HG02759 (cell line): ENCODE measurements around the gene PLXDC2.

ENCODE experiments used
- ATAC-seq: cut with Tn5 transposase; IDR thresholded peaks from one replicate; pipeline ENCODE4 v1.9.1; 2021; ENCODE audit warnings: mild to moderate bottlenecking, moderate library complexity; ENCODE audit not compliant: unreplicated experiment

PLXDC2 gene

DNA sequence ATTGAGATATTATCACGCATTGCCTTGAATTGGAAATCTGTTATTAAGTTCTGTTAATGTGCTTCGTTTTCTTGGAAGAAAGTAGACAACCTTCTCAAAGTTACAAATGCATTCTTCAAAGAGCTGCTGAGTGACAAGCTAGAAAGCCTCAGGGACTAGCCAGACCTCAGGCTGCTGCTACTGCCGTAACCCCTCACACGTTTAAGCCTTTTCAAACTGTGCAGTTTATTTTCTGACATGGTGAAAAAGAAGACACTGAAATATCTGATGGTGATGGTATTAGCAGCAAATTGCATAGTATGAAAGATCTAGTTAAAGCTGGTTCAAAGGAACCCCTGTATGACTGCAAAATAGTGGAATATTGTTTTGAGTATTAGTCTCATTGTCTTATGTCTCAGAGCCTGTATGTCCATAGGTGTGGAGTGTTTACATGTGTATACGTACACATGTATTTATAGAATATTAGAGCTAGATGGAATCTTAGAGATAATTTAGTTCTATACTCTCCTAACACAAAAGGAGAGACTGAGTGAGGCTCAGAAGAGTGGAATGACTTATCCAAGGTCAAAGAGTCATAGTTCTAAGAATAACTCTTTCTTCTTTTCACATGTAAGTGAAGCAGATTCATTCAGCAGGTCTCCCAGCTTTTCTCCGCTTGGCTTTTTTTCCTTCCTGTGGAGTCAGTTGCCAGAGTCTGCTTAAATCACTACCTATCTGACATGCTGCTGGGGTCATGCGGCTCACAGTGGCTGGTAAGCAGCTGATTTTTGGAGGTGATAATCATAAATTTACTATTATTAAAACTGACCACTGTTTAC lies 431.9 kb downstream of the PLXDC2 start:
- no peak for ATAC-seq

DNA sequence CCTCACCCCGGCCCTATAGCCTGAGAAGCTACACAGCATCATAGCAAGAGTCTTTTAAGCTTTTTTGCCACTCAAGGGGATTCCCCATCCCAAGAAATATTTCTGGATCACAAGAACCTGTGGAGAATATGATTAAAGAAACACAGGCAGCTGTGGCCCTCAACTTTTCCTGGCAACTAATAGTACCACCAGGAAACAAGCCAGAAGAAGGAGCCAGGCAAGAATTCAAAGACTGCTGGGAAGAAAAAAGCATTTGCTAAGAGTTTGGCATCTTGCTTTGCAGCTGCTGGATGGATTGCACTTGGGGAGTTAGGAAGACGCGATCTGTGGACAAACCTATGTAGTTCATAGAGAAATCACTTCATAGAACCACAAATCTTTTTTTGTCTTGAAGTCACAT lies 437.8 kb downstream of the PLXDC2 start:
- ATAC-seq, result no peak

- no peak for ATAC-seq
Measured at GRCh38 chr10:20254497-20254896, 438.3 kb downstream of the PLXDC2 start.

DNA sequence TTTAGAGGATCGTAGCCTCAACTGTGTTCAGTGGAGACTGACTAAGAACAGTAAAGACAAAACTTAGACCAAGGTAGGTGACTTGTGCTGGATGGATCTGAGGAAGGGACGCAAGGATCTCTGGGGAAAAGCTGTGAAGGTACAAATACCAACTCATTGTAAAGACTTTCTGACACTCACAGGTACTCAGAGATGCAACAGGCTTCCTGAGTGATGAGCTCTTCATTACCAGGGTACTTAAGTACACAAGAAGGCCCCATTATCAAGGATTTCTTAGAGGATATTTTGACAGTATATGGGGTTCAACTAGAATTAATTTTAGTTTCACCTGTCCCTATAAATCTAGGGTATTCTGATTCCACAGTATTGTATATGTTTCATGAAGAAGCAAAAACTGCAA lies 440.7 kb downstream of the PLXDC2 start:
- no peak for ATAC-seq

DNA sequence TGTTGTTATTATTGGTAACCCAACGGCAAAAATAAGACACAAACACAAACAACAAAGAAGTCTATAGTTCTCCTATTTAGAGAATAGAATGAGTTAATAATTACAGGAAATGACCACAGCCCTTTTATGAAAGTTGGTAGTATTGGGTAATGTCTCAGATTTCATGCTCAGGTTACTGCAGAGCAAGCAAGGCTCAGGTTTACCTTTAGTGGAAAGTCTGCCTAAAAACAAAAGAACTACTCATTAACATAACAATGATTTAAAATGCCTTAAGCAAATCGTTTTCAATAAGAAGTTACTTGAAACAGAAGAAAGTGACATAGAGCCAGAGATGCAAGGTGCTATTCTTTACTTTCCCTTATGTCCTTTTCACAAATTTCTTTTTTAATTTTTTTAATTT lies 441.2 kb downstream of the PLXDC2 start:
- no peak for ATAC-seq

GRCh38 chr10:20265146-20265545 lies 448.9 kb downstream of the PLXDC2 start:
- no peak for ATAC-seq

GRCh38 chr10:20267734-20268133 lies 451.5 kb downstream of the PLXDC2 start:
- no peak for ATAC-seq

DNA sequence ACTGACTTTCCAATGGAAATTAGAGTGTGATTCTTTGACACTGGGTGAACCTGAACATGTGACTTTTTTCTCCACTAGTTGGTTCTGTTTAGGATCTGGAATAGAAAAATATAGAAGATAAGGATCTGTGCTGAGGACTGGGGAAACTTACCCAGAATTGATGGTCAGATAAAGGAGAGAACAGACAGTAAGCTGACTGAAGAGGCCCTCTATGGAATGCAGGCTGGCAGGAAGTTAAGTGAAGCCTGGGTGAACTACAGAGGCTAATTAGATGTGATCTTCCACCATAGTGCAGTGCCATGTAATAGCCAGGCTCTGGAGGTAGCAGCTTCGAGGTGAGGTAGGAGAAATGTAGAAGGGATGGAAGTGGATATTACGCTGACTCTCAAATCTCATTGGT lies 455.3 kb downstream of the PLXDC2 start:
- ATAC-seq, result no peak

GRCh38 chr10:20272608-20273007 lies 456.4 kb downstream of the PLXDC2 start:
- ATAC-seq, result no peak

DNA sequence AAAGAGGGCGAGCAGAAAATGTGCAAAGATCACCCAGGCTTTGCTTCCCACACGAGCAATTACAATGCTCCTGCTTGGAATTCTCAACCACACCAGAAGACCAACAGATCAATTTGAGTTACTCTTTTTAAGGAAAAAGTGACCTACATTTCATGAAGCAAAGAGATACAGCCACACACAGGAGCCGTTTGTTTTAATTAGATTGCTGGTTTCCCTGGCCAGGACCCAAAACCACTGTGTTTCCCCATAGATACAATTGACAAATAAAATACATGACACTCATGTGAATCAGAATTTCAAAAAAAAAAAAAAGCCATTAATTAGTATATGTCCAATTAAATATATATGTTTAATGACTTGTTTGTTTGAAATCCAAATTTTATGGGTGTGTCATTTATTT lies 458.3 kb downstream of the PLXDC2 start:
- ATAC-seq, result no peak

- ATAC-seq, result no peak
Measured at GRCh38 chr10:20276127-20276979, 460.1 kb downstream of the PLXDC2 start.

GRCh38 chr10:20277820-20278219 lies 461.6 kb downstream of the PLXDC2 start:
- ATAC-seq, result no peak

GRCh38 chr10:20281579-20281978 lies 465.3 kb downstream of the PLXDC2 start:
- ATAC-seq, result no peak

GRCh38 chr10:20287586-20287985 lies 471.4 kb downstream of the PLXDC2 start:
- no peak for ATAC-seq

- ATAC-seq, result no peak
Measured at GRCh38 chr10:20288060-20288459, 471.8 kb downstream of the PLXDC2 start.

DNA sequence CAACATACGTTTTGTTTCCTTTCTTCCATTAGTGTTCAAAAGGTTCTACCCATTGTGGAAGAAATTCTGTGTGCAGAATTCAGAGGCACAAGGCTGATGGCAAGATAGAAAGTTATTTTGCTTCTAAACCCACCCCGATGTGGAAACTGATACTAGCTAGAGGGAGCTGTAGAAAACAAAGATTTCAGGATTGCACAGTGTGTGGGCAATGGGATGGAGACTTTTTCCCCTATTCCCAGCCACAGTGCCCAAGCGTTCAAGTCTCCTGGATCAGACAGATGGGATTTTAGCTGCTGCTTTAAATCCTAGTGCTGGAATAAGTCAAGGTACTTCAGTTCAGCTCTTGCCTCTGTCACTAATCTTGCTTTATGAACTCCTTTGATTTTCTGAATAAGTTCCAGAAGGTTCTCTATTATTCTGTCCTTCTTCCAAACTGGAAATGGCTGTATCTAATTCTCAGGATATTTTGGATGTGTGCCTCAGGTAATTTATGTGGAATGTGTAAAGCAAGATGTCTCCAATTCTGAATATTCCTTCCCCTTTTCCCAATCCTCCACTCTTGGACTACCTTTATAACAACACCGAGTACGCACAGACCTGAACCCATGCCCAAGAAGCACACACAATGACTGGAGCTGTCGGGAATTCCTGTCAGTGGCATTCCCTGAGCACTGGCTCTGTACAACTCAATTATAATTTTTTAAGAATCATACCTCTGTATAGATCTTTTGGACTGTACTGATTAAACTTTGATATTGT lies 473.0 kb downstream of the PLXDC2 start:
- ATAC-seq, result no peak

DNA sequence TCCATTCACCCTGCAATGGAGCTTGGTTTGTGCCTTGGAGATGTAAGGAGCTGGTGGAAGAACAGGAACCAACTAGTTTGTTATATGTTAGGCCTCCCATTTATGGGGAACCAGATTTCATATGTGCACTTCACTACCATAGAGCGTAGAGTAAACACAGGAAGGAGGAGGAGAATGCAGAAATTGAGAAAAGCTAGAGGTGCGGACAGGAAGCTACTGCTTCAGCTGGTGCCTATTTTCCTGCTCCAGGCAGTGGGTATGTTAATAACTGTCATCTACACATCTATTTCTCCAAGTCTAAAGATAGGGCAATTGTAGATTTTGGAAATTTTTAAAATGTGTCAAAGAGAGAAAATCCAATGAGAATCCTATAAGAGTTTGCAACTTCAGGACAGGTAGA lies 482.2 kb downstream of the PLXDC2 start:
- ATAC-seq, result no peak

GRCh38 chr10:20299034-20299736 lies 483.0 kb downstream of the PLXDC2 start:
- no peak for ATAC-seq

- ATAC-seq, result no peak
Measured at GRCh38 chr10:20300735-20301134, 484.5 kb downstream of the PLXDC2 start.

GRCh38 chr10:20302033-20302432 lies 485.8 kb downstream of the PLXDC2 start:
- no peak for ATAC-seq
